Duodenal mucosa (tissue), 2 donors: ENCODE data around the gene KLHDC4.
A peak's percentile ranks its signal among the peaks of the same experiment; 100 is the strongest.
"Not testable (repeated sequence)": the region's sequence is repeated elsewhere in the genome, so short reads cannot be mapped to it uniquely, and the experiment has no call there.

ENCODE experiments used
- H3K27ac ChIP-seq: one replicate; pipeline ENCODE4 v1.7.0; 2013; ENCODE audit warnings: low read depth, low read length
- H3K27me3 ChIP-seq, 2 donors: one replicate each; pipeline ENCODE4 v1.7.0; 2013; ENCODE audit warnings: low read length in 2 of 2, control low read depth in 1 of 2; ENCODE audit not compliant: insufficient read depth in 2 of 2, control insufficient read depth in 1 of 2
- H3K36me3 ChIP-seq, 2 donors: one replicate each; pipeline ENCODE4 v1.7.0; 2013; ENCODE audit warnings: low read length in 2 of 2, control low read depth in 1 of 2; ENCODE audit not compliant: insufficient read depth in 2 of 2, control insufficient read depth in 1 of 2
- H3K4me1 ChIP-seq, 2 donors: one replicate each; pipeline ENCODE4 v1.7.0; 2013; ENCODE audit warnings: low read length in 2 of 2, control low read depth in 1 of 2; ENCODE audit not compliant: insufficient read depth in 2 of 2, control insufficient read depth in 1 of 2
- H3K4me3 ChIP-seq, 2 donors: one replicate each; pipeline ENCODE4 v1.7.0; 2013; ENCODE audit warnings: low read length in 2 of 2, low read depth in 1 of 2
- H3K9ac ChIP-seq, 2 donors: one replicate each; pipeline ENCODE4 v1.7.0; 2013; ENCODE audit warnings: low read length in 2 of 2, low read depth in 1 of 2
- H3K9me3 ChIP-seq, 2 donors: one replicate each; pipeline ENCODE4 v1.7.0; 2013; ENCODE audit warnings: low read length in 2 of 2, control low read depth in 1 of 2; ENCODE audit not compliant: control insufficient read depth in 1 of 2

KLHDC4 gene

GRCh38 chr16:87765776-87766484 lies at the start of gene KLHDC4:
KLHDC4 (minus strand) TSS chr16:87765986; CDS start chr16:87765890, 96 bp downstream.
- peak within 1 kb of the TSS; percentile 82 to 89 for H3K9ac ChIP-seq
- peaks cover 7 to 28% of the 10 kb centered on the region in 2 donors for H3K36me3 ChIP-seq
- H3K4me3 ChIP-seq = peak within 1 kb of the TSS; percentile 82 to 91
- H3K27ac ChIP-seq = peak within 1 kb of the TSS; percentile 87
- H3K9me3 ChIP-seq = no peaks in the 10 kb centered on the region
- H3K27me3 ChIP-seq = no peaks in the 10 kb centered on the region
- H3K4me1 ChIP-seq = peaks cover 5 to 13% of the 10 kb centered on the region in 2 donors

GRCh38 chr16:87815567-87815966 lies 49.8 kb upstream of the KLHDC4 start:
- Histone ChIP-seq H3K27me3 (no peaks in the 10 kb centered on the region), H3K36me3 (no peaks in the 10 kb centered on the region), H3K4me1 (no peaks in the 10 kb centered on the region), H3K27ac (no peak overlapping the region), H3K9me3 (peaks cover 13 to 20% of the 10 kb centered on the region in 2 donors), H3K9ac (no peak overlapping the region), H3K4me3 (no peak overlapping the region)

GRCh38 chr16:87812200-87812656 lies 46.4 kb upstream of the KLHDC4 start:
- Histone ChIP-seq H3K4me1 (peaks cover 11 to 12% of the 10 kb centered on the region in 2 donors), H3K36me3 (no peaks in the 10 kb centered on the region), H3K27me3 (no peaks in the 10 kb centered on the region), H3K27ac (no peak overlapping the region), H3K4me3 (no peak overlapping the region), H3K9ac (no peak overlapping the region), H3K9me3 (peaks cover 3 to 8% of the 10 kb centered on the region in 2 donors)

GRCh38 chr16:87811454-87811853 lies 45.7 kb upstream of the KLHDC4 start:
- H3K4me1 ChIP-seq = peaks cover 19 to 20% of the 10 kb centered on the region in 2 donors
- H3K27me3 ChIP-seq, H3K36me3 ChIP-seq, H3K4me3 ChIP-seq, H3K9me3 ChIP-seq, H3K27ac ChIP-seq, H3K9ac ChIP-seq: not testable (repeated sequence)

- Histone ChIP-seq H3K9me3 (no peaks in the 10 kb centered on the region), H3K27ac (no peak overlapping the region), H3K4me3 (no peak overlapping the region), H3K4me1 (peaks cover 25 to 27% of the 10 kb centered on the region in 2 donors), H3K27me3 (no peaks in the 10 kb centered on the region), H3K36me3 (no peaks in the 10 kb centered on the region), H3K9ac (no peak overlapping the region)
Observed at GRCh38 chr16:87809150-87809902, 43.5 kb upstream of the KLHDC4 start.

GRCh38 chr16:87808108-87808507 lies 42.3 kb upstream of the KLHDC4 start:
- no peaks in the 10 kb centered on the region for H3K27me3 ChIP-seq
- H3K36me3 ChIP-seq = no peaks in the 10 kb centered on the region
- H3K4me3 ChIP-seq = no peak overlapping the region
- no peaks in the 10 kb centered on the region for H3K9me3 ChIP-seq
- H3K4me1 ChIP-seq = peaks cover 25 to 27% of the 10 kb centered on the region in 2 donors
- no peak overlapping the region for H3K27ac ChIP-seq
- no peak overlapping the region for H3K9ac ChIP-seq

- H3K4me1 ChIP-seq = peaks cover 25 to 27% of the 10 kb centered on the region in 2 donors
- peak overlapping the region; percentile 54 to 63 for H3K9ac ChIP-seq
- no peaks in the 10 kb centered on the region for H3K36me3 ChIP-seq
- no peaks in the 10 kb centered on the region for H3K9me3 ChIP-seq
- peak overlapping the region; percentile 73 for H3K27ac ChIP-seq
- H3K4me3 ChIP-seq = peak overlapping the region; percentile 48 to 60
- H3K27me3 ChIP-seq = no peaks in the 10 kb centered on the region
Observed at GRCh38 chr16:87806641-87807546, 41.1 kb upstream of the KLHDC4 start.

- Histone ChIP-seq H3K4me3 (peak overlapping the region; percentile 45 to 60), H3K27ac (peak overlapping the region; percentile 73), H3K4me1 (peaks cover 25 to 27% of the 10 kb centered on the region in 2 donors)
Observed at GRCh38 chr16:87806261-87806640, 40.5 kb upstream of the KLHDC4 start.

GRCh38 chr16:87803385-87803784 lies 37.6 kb upstream of the KLHDC4 start:
- peaks cover 17 to 19% of the 10 kb centered on the region in 2 donors for H3K4me1 ChIP-seq
- no peaks in the 10 kb centered on the region for H3K27me3 ChIP-seq
- H3K9me3 ChIP-seq = no peaks in the 10 kb centered on the region
- no peak overlapping the region for H3K9ac ChIP-seq
- no peak overlapping the region for H3K4me3 ChIP-seq
- no peak overlapping the region for H3K27ac ChIP-seq
- H3K36me3 ChIP-seq = no peaks in the 10 kb centered on the region

More at GRCh38 chr16:87806261-87806640, 40.5 kb upstream of the KLHDC4 start:
- Histone ChIP-seq H3K27me3 (no peaks in the 10 kb centered on the region), H3K36me3 (no peaks in the 10 kb centered on the region), H3K9ac (peak overlapping the region; percentile 54 to 63), H3K9me3 (no peaks in the 10 kb centered on the region)
